HG03025 (cell line): ENCODE data around the gene HACD3.
"Not testable (repeated sequence)": the region's sequence is repeated elsewhere in the genome, so short reads cannot be mapped to it uniquely, and the experiment has no call there.

Experiments used
- ATAC-seq: cut with Tn5 transposase; IDR thresholded peaks from one replicate; pipeline ENCODE4 v1.9.1; 2021; ENCODE audit warnings: mild to moderate bottlenecking, moderate library complexity; ENCODE audit not compliant: unreplicated experiment, low FRiP score

HACD3 gene

GRCh38 chr15:65584241-65584640 is 54.0 kb downstream of the HACD3 start:
- no peak for ATAC-seq

- ATAC-seq = no peak
These were observed 56.8 kb downstream of the HACD3 start for GRCh38 chr15:65587094-65587493.

- no peak for ATAC-seq
These were observed 65.7 kb downstream of the HACD3 start for GRCh38 chr15:65595960-65596359.

GRCh38 chr15:65598468-65598867 is 68.2 kb downstream of the HACD3 start:
- ATAC-seq = no peak

GRCh38 chr15:65599677-65600076 is 69.4 kb downstream of the HACD3 start:
- ATAC-seq = no peak

GRCh38 chr15:65603134-65603533 is 72.9 kb downstream of the HACD3 start:
- ATAC-seq = no peak

GRCh38 chr15:65603559-65603958 is 73.3 kb downstream of the HACD3 start:
- no peak for ATAC-seq

GRCh38 chr15:65610871-65611718 is 80.8 kb downstream of the HACD3 start, which contains the start of gene INTS14:
Gene INTS14 (minus strand): TSS chr15:65611131. CDS start chr15:65607380, 3,751 bp downstream.
- peak; percentile 97 for ATAC-seq

- no peak for ATAC-seq
These were observed 81.8 kb downstream of the HACD3 start for GRCh38 chr15:65611888-65612615.

- no peak for ATAC-seq
These were observed 82.3 kb downstream of the HACD3 start for GRCh38 chr15:65612616-65612946.

- no peak for ATAC-seq
These were observed 82.9 kb downstream of the HACD3 start for GRCh38 chr15:65612949-65613744.

- ATAC-seq = not testable (repeated sequence)
These were observed 85.6 kb downstream of the HACD3 start for GRCh38 chr15:65615887-65616286.

GRCh38 chr15:65618560-65619109 is 88.4 kb downstream of the HACD3 start:
- no peak for ATAC-seq

- no peak for ATAC-seq
These were observed 89.5 kb downstream of the HACD3 start for GRCh38 chr15:65619626-65620290.

GRCh38 chr15:65620833-65621232 is 90.6 kb downstream of the HACD3 start:
- ATAC-seq = no peak

GRCh38 chr15:65621638-65622037 is 91.4 kb downstream of the HACD3 start, which contains the start of gene SLC24A1:
Gene SLC24A1 (plus strand): TSS chr15:65621938. CDS start chr15:65624081, 2,143 bp downstream.
- no peak for ATAC-seq

- ATAC-seq = no peak
These were observed 92.8 kb downstream of the HACD3 start for GRCh38 chr15:65623103-65623502.

- ATAC-seq = no peak
These were observed 96.6 kb downstream of the HACD3 start for GRCh38 chr15:65626856-65627255.
